Measurements from ENCODE around the gene SPC24.

DNA sequence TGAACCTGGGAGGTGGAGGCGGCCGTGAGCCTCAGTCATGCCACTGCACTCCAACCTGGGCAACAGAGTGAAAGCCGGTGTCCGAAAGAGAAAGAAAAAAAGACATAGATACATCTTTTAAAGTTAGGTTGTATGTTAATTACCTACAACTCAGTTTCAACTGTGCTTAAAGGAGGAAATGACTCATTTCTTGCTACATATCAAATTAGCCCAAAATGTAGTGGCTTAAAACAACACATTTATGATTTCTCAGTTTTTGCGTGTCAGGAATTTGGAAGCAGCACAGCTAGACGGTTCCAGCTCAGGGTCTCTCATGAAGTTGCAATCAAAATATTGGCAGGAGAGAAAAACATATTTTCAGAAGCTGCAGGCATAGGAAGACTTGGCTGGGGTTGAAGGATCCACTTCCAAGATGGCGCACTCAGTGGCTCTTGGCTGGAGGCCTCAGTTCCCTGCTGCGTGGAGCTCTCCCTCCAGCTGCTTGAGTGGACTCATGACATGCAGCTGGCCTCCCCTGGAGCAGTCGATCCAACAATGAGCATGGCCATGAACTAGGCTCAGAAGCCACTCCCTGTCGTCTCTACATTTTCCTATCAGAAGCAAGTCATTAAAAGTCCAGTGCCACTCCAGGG lies 59.3 kb downstream of the SPC24 start:
- no peak for TF ChIP-seq FOXP2 (optimal IDR thresholded peaks at IDR 0.05; ENCODE audit: borderline replicate concordance, extremely low read depth, extremely low read length, insufficient read depth)
- TF ChIP-seq POLR2AphosphoS5 (IDR thresholded peaks at IDR 0.05; ENCODE audit: low read depth, low read length): no peak
- no peak for TF ChIP-seq TAF1 (IDR thresholded peaks at IDR 0.05; ENCODE audit: borderline replicate concordance, insufficient read depth, low read length)
- TF ChIP-seq, protein P1, sequence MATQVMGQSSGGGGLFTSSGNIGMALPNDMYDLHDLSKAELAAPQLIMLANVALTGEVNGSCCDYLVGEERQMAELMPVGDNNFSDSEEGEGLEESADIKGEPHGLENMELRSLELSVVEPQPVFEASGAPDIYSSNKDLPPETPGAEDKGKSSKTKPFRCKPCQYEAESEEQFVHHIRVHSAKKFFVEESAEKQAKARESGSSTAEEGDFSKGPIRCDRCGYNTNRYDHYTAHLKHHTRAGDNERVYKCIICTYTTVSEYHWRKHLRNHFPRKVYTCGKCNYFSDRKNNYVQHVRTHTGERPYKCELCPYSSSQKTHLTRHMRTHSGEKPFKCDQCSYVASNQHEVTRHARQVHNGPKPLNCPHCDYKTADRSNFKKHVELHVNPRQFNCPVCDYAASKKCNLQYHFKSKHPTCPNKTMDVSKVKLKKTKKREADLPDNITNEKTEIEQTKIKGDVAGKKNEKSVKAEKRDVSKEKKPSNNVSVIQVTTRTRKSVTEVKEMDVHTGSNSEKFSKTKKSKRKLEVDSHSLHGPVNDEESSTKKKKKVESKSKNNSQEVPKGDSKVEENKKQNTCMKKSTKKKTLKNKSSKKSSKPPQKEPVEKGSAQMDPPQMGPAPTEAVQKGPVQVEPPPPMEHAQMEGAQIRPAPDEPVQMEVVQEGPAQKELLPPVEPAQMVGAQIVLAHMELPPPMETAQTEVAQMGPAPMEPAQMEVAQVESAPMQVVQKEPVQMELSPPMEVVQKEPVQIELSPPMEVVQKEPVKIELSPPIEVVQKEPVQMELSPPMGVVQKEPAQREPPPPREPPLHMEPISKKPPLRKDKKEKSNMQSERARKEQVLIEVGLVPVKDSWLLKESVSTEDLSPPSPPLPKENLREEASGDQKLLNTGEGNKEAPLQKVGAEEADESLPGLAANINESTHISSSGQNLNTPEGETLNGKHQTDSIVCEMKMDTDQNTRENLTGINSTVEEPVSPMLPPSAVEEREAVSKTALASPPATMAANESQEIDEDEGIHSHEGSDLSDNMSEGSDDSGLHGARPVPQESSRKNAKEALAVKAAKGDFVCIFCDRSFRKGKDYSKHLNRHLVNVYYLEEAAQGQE (IDR thresholded peaks at IDR 0.05; ENCODE audit: insufficient read depth in 1 of 2, low read depth in 2 of 2, low read length in 2 of 2): no peak
- TF ChIP-seq SIN3A (IDR thresholded peaks at IDR 0.05; ENCODE audit: borderline replicate concordance, insufficient read depth, low read length): no peak
